Measurements from ENCODE around the gene RUNDC3A.
A peak's percentile ranks its signal among the peaks of the same experiment; 100 is the strongest.

The RUNDC3A gene

DNA sequence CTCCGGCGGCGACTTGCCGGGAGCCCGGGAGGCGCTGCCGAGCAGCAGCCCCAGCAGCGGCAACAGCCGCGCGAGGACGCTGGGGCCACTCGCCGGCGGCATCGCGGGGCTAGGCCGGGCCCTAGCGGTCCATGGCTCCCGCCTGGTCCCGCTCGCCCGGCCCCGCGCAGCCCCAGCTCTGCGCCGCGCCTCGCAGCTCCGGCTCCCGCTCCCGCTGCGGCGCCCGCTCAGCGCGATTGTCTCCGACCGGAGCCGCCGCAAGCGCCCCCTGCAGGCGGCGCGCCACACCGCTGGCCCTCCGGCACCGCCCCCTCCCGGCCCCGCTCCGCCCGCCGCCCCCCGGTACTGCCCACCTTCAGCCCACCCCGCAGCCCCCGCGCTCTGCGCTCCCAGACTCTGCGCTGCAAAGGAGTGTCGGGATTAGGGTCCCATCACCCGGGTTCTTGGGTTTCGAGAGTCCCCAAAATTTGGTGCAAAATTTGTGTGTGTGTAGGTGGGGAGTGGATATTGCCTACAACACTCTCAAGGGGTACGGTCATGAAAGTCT lies 55.3 kb downstream of the RUNDC3A start, which contains the start of gene FAM171A2 (continued):
- TF ChIP-seq, protein P1, sequence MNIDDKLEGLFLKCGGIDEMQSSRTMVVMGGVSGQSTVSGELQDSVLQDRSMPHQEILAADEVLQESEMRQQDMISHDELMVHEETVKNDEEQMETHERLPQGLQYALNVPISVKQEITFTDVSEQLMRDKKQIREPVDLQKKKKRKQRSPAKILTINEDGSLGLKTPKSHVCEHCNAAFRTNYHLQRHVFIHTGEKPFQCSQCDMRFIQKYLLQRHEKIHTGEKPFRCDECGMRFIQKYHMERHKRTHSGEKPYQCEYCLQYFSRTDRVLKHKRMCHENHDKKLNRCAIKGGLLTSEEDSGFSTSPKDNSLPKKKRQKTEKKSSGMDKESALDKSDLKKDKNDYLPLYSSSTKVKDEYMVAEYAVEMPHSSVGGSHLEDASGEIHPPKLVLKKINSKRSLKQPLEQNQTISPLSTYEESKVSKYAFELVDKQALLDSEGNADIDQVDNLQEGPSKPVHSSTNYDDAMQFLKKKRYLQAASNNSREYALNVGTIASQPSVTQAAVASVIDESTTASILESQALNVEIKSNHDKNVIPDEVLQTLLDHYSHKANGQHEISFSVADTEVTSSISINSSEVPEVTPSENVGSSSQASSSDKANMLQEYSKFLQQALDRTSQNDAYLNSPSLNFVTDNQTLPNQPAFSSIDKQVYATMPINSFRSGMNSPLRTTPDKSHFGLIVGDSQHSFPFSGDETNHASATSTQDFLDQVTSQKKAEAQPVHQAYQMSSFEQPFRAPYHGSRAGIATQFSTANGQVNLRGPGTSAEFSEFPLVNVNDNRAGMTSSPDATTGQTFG (tag by site-specific recombination; IDR thresholded peaks at IDR 0.05; ENCODE audit: borderline replicate concordance), result no peak
- TF ChIP-seq ZNF670 (tag by site-specific recombination; IDR thresholded peaks at IDR 0.05; ENCODE audit: low read depth) (no peak), ZNF654 (tag by site-specific recombination; IDR thresholded peaks at IDR 0.05; ENCODE audit: low read depth) (no peak), KLF9 (tag by site-specific recombination; IDR thresholded peaks at IDR 0.05; ENCODE audit: low read depth) (no peak), ZNF157 (tag by site-specific recombination; IDR thresholded peaks at IDR 0.05) (no peak), ZNF544 (tag by site-specific recombination; IDR thresholded peaks at IDR 0.05) (no peak), ZNF16 (tag by site-specific recombination; IDR thresholded peaks at IDR 0.05; ENCODE audit: low read depth) (no peak), ZFHX2 (tag by site-specific recombination; conservative IDR thresholded peaks at IDR 0.05) (peak; percentile 59), ZNF624 (tag by site-specific recombination; IDR thresholded peaks at IDR 0.05) (no peak), EGR2 (tag by site-specific recombination; IDR thresholded peaks at IDR 0.05; ENCODE audit: low read depth) (peak; percentile 55), SCRT1 (tag by site-specific recombination; IDR thresholded peaks at IDR 0.05; ENCODE audit: borderline replicate concordance) (no peak), ZNF223 (tag by site-specific recombination; IDR thresholded peaks at IDR 0.05) (no peak), ZNF350 (tag by site-specific recombination; IDR thresholded peaks at IDR 0.05) (no peak), ZNF623 (tag by site-specific recombination; IDR thresholded peaks at IDR 0.05) (no peak), ZEB2 (tag by site-specific recombination; IDR thresholded peaks at IDR 0.05) (no peak), ZNF211 (tag by site-specific recombination; IDR thresholded peaks at IDR 0.05; ENCODE audit: low read depth) (no peak), ZNF140 (tag by site-specific recombination; IDR thresholded peaks at IDR 0.05) (no peak), ZNF76 (tag by site-specific recombination; IDR thresholded peaks at IDR 0.05; ENCODE audit: borderline replicate concordance, low read depth) (no peak), ZNF155 (tag by site-specific recombination; IDR thresholded peaks at IDR 0.05) (no peak), ZNF610 (tag by site-specific recombination; IDR thresholded peaks at IDR 0.05; ENCODE audit: borderline replicate concordance) (no peak), ZNF792 (tag by site-specific recombination; IDR thresholded peaks at IDR 0.05) (no peak), ZNF10 (tag by site-specific recombination; IDR thresholded peaks at IDR 0.05) (no peak), ZBTB7A (tag by site-specific recombination; IDR thresholded peaks at IDR 0.05; ENCODE audit: low read depth) (no peak), ZBTB1 (tag by site-specific recombination; IDR thresholded peaks at IDR 0.05) (no peak), ZNF621 (tag by site-specific recombination; IDR thresholded peaks at IDR 0.05) (no peak), RBAK (tag by site-specific recombination; IDR thresholded peaks at IDR 0.05) (no peak), FEZF1 (tag by site-specific recombination; IDR thresholded peaks at IDR 0.05) (no peak), ZNF558 (tag by site-specific recombination; IDR thresholded peaks at IDR 0.05) (no peak)
- TF ChIP-seq, protein P2, sequence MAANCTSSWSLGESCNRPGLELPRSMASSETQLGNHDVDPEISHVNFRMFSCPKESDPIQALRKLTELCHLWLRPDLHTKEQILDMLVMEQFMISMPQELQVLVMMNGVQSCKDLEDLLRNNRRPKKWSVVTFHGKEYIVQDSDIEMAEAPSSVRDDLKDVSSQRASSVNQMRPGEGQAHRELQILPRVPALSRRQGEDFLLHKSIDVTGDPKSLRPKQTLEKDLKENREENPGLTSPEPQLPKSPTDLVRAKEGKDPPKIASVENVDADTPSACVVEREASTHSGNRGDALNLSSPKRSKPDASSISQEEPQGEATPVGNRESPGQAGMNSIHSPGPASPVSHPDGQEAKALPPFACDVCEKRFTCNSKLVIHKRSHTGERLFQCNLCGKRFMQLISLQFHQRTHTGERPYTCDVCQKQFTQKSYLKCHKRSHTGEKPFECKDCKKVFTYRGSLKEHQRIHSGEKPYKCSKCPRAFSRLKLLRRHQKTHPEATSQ (tag by site-specific recombination; IDR thresholded peaks at IDR 0.05), result no peak
- TF ChIP-seq, protein P3, sequence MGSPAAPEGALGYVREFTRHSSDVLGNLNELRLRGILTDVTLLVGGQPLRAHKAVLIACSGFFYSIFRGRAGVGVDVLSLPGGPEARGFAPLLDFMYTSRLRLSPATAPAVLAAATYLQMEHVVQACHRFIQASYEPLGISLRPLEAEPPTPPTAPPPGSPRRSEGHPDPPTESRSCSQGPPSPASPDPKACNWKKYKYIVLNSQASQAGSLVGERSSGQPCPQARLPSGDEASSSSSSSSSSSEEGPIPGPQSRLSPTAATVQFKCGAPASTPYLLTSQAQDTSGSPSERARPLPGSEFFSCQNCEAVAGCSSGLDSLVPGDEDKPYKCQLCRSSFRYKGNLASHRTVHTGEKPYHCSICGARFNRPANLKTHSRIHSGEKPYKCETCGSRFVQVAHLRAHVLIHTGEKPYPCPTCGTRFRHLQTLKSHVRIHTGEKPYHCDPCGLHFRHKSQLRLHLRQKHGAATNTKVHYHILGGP (tag by site-specific recombination; IDR thresholded peaks at IDR 0.05), result no peak
- TF ChIP-seq, protein P4, sequence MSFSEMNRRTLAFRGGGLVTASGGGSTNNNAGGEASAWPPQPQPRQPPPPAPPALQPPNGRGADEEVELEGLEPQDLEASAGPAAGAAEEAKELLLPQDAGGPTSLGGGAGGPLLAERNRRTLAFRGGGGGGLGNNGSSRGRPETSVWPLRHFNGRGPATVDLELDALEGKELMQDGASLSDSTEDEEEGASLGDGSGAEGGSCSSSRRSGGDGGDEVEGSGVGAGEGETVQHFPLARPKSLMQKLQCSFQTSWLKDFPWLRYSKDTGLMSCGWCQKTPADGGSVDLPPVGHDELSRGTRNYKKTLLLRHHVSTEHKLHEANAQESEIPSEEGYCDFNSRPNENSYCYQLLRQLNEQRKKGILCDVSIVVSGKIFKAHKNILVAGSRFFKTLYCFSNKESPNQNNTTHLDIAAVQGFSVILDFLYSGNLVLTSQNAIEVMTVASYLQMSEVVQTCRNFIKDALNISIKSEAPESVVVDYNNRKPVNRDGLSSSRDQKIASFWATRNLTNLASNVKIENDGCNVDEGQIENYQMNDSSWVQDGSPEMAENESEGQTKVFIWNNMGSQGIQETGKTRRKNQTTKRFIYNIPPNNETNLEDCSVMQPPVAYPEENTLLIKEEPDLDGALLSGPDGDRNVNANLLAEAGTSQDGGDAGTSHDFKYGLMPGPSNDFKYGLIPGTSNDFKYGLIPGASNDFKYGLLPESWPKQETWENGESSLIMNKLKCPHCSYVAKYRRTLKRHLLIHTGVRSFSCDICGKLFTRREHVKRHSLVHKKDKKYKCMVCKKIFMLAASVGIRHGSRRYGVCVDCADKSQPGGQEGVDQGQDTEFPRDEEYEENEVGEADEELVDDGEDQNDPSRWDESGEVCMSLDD (tag by site-specific recombination; IDR thresholded peaks at IDR 0.05), result 0 out of 2 replicates have a peak, but pooled peaks have one; percentile 50
- TF ChIP-seq, protein P5, sequence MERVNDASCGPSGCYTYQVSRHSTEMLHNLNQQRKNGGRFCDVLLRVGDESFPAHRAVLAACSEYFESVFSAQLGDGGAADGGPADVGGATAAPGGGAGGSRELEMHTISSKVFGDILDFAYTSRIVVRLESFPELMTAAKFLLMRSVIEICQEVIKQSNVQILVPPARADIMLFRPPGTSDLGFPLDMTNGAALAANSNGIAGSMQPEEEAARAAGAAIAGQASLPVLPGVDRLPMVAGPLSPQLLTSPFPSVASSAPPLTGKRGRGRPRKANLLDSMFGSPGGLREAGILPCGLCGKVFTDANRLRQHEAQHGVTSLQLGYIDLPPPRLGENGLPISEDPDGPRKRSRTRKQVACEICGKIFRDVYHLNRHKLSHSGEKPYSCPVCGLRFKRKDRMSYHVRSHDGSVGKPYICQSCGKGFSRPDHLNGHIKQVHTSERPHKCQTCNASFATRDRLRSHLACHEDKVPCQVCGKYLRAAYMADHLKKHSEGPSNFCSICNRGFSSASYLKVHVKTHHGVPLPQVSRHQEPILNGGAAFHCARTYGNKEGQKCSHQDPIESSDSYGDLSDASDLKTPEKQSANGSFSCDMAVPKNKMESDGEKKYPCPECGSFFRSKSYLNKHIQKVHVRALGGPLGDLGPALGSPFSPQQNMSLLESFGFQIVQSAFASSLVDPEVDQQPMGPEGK (tag by site-specific recombination; IDR thresholded peaks at IDR 0.05), result peak; percentile 37; the same call in 1 of the 2 replicates
